Aorta (tissue), 5 donors: Measurements from ENCODE around the gene UPF3A. TPM values are rescaled to one million over a fixed set of nuclear protein-coding genes. Genes with fewer than 3 reads are reported as not detected.
"Not testable (repeated sequence)": the region's sequence is repeated elsewhere in the genome, so short reads cannot be mapped to it uniquely, and the experiment has no call there.

Source experiments
- ATAC-seq: fragments of 200-7000 bp; cut with Tn5 transposase; one replicate; pipeline ENCODE4 v1.9.1; 2022; ENCODE audit warnings: moderate library complexity; ENCODE audit not compliant: low FRiP score
- DNase-seq, 2 donors: peaks; one replicate each; pipeline ENCODE4 v3.0.0-alpha.2; 2020
- H3K27ac ChIP-seq, 2 donors: one replicate each; pipeline ENCODE4 v1.5.1; 2013; ENCODE audit warnings: low read length in 2 of 2, mild to moderate bottlenecking in 2 of 2, moderate library complexity in 2 of 2, control low read depth in 1 of 2, inconsistent platforms in 1 of 2, low read depth in 1 of 2
- H3K27me3 ChIP-seq, 2 donors: one replicate each; pipeline ENCODE4 v1.6.1; 2013; ENCODE audit warnings: control low read depth in 1 of 2, low read length in 1 of 2, mild to moderate bottlenecking in 1 of 2, moderate library complexity in 1 of 2; ENCODE audit not compliant: insufficient read depth in 2 of 2, control insufficient read depth in 1 of 2
- H3K36me3 ChIP-seq, 2 donors: one replicate each; pipeline ENCODE4 v1.6.1; 2013; ENCODE audit warnings: control low read depth in 1 of 2, low read length in 1 of 2, mild to moderate bottlenecking in 1 of 2; ENCODE audit not compliant: insufficient read depth in 2 of 2, control insufficient read depth in 1 of 2
- H3K4me1 ChIP-seq, 2 donors: one replicate each; pipeline ENCODE4 v1.6.1; 2013; ENCODE audit warnings: low read length in 2 of 2, control low read depth in 1 of 2, mild to moderate bottlenecking in 1 of 2, moderate library complexity in 1 of 2; ENCODE audit not compliant: insufficient read depth in 2 of 2, control insufficient read depth in 1 of 2
- H3K4me3 ChIP-seq, 2 donors: one replicate each; pipeline ENCODE4 v1.5.1; 2013; ENCODE audit warnings: low read length in 2 of 2, control low read depth in 1 of 2, mild to moderate bottlenecking in 1 of 2
- H3K9me3 ChIP-seq: one replicate; pipeline ENCODE4 v1.6.1; 2013; ENCODE audit warnings: mild to moderate bottlenecking, low read length; ENCODE audit not compliant: control insufficient read depth
- WGBS, 2 donors: extraction: QIAGEN DNeasy Blood & Tissue Kit; methylation state at CpG; one replicate each; pipeline ENCODE4 v1.1.7; 2013; 5-methylcytosine and 5-hydroxymethylcytosine counted together
- intact Hi-C, 2 donors: fragments of 100-400 bp; cut with DNase I; formaldehyde crosslinking; loops; one replicate each; pipeline versions ENCODE4 v1.14.2 to v1.15.0; 2022
- microRNA-seq, 2 donors: library from miRNA; unstranded; fragments of <30 nt; microRNA quantifications; one replicate each; pipeline ENCODE4 v1.2.0, GENCODE V29; 2020
- polyA plus RNA-seq, 2 donors: library from polyadenylated mRNA; stranded (reverse); fragments of 200-250 nt; gene quantifications; one replicate each; pipeline ENCODE4 v1.2.3, GENCODE V29; 2013
- total RNA-seq, 2 donors: library from RNA; stranded (reverse); fragmentation: NEBNext Ultra II Directional; extraction: Animal tissue kit (Norgen Biotek cat#: 25700); gene quantifications; one replicate each; pipeline ENCODE4 v1.2.1, GENCODE V29; 2021
- donor health status: healthy with polysubstance abuse.
- donor health status: Bipolar disorder and iron deficiency.
- donor health status: DM: no; HTN: no; CAD: no.
- donor health status: DM: no; HTN: no; CAD: no.
- donor health status: DM: yes; HTN: yes; CAD: no.

UPF3A gene
- total and polyA plus RNA-seq, 4 donors = 40.5 to 110 (median 59.3) TPM

GRCh38 chr13:114347256-114347655 is 65.9 kb downstream of the UPF3A start:
- not testable (repeated sequence) for DNase-seq

GRCh38 chr13:114352763-114353162 is 71.4 kb downstream of the UPF3A start:
- 65 to 70% methylated on average over 25 to 34 of the region's 34 CpGs for WGBS, 2 donors
- intact Hi-C loops, ATAC-seq: not testable (repeated sequence)

More at GRCh38 chr13:114347256-114347655, 65.9 kb downstream of the UPF3A start:
- ATAC-seq, H3K9me3 ChIP-seq, intact Hi-C loops, H3K36me3 ChIP-seq, H3K27ac ChIP-seq, H3K4me1 ChIP-seq, H3K4me3 ChIP-seq, H3K27me3 ChIP-seq: not testable (repeated sequence)
- 55 to 63% methylated on average over 3 of the region's 3 CpGs for WGBS, 2 donors

GRCh38 chr13:114353382-114353781 is 72.0 kb downstream of the UPF3A start:
- H3K9me3 ChIP-seq, H3K27ac ChIP-seq, H3K4me3 ChIP-seq, ATAC-seq, H3K4me1 ChIP-seq, intact Hi-C loops, DNase-seq, H3K36me3 ChIP-seq, H3K27me3 ChIP-seq: not testable (repeated sequence)
- 79 to 83% methylated on average over 31 to 38 of the region's 38 CpGs for WGBS, 2 donors

More at GRCh38 chr13:114352763-114353162, 71.4 kb downstream of the UPF3A start:
- H3K36me3 ChIP-seq, H3K27me3 ChIP-seq, H3K9me3 ChIP-seq, H3K27ac ChIP-seq, H3K4me3 ChIP-seq, H3K4me1 ChIP-seq: not testable (repeated sequence)
- peak; percentile 53 to 80 for DNase-seq

Small RNA genes within 50 kb of the gene (microRNA-seq; reads per million reads assigned to microRNA genes)
- gene MIR4502 (0 reads per million in 2 donors), gene MIR548AR (0 reads per million in 2 donors)

Other genes with a start within 250 kb of the UPF3A start
- gene RASA3, start 149.0 kb upstream of the UPF3A start, total RNA-seq = 10 to 100 TPM; 34.8 to 42.3 TPM
- gene RASA3, start 149.0 kb upstream of the UPF3A start, polyA plus RNA-seq = 10 to 100 TPM in 1 of 2 donors, 1 to 10 TPM in 1; 8.1 to 23.0 TPM
- not detected for gene CFAP97D2, start 102.3 kb upstream of the UPF3A start, total RNA-seq
- gene CFAP97D2, start 102.3 kb upstream of the UPF3A start, polyA plus RNA-seq = not detected
- 10 to 100 TPM; 47.5 to 65.2 TPM for gene CDC16, start 46.7 kb upstream of the UPF3A start, total RNA-seq
- 10 to 100 TPM; 31.1 to 86.9 TPM for gene CDC16, start 46.7 kb upstream of the UPF3A start, polyA plus RNA-seq
- 10 to 100 TPM; 15.5 to 16.4 TPM for gene CHAMP1, start 32.9 kb downstream of the UPF3A start, total RNA-seq
- gene CHAMP1, start 32.9 kb downstream of the UPF3A start, polyA plus RNA-seq = 1 to 10 TPM; 5.2 to 6.5 TPM